NCI-H226 (cell line): Measurements from ENCODE around the gene CAMSAP1.

Source experiments
- DNase-seq: peaks from one replicate; pipeline ENCODE4 v3.0.0-alpha.2; 2015

The CAMSAP1 gene

DNA sequence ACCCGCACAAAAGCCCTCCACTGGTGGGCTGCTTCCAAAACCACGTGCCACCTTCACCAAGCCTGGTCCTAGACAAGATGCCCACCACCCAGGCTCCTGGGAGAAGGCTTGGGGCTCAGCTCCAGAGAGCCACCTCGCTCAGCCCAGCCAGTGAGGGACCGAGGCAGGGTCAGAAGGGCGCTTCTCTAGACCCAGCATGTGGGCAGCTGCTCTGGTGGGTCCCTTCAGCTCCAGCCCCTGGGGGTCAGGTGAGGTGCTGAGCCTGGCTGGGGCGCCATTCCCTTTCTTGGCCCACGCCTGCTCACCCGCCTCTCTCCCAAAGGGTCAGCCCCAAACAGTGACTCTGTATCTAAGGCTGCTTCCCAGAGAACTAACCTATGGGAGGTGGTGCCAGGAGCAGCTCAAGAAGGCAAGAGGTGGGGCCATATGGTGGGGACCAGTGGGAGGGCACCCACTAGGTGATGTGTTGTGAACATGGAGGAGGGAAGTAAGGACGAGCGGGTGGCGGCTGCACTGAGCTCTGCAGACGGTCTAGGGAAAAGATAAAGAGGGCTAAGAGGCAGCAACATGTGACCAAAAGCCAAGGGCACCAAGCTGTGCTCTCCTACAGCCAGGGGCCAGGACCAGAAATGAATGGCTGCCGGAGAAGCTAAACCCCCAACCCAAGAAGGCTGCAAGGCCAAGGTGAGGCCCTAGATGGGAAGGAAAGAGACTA lies 79.3 kb downstream of the CAMSAP1 start:
- no peak for DNase-seq

DNA sequence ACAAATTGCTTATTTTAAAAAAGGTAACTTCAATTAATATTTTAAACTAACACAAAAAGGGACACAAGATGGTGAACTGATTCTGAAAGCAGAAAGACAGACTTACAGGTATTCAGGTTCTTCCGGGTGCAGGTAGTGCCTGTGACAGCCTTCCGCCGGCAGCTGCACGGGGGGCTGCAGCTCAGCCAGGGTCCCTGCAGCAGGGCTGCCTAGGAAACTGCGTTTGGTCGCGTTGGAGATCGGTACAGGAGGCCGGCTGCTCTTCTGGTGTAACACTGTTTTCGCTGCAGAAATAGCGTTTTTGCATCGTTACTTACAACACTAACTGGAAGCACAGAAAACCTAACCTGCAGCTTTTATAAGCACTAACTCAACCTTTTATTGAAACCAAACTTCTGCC lies 80.0 kb downstream of the CAMSAP1 start:
- DNase-seq, result no peak

DNA sequence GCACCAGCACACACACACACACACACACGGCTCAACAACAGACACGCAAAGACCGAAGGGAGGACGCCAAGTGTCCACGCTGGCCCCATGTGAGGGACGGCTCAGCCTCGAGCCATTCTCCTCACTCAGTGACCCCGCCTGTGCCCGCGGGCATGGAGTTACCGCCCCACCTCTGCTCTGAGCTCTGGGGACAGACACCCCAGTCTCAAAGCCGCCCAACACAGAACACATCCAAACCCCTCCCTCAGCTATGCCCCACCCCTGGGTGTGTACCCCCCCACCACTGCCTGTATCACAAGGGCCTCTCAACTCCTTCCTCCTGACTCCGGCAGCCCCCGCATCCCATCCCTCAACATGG lies 81.2 kb downstream of the CAMSAP1 start:
- no peak for DNase-seq

DNA sequence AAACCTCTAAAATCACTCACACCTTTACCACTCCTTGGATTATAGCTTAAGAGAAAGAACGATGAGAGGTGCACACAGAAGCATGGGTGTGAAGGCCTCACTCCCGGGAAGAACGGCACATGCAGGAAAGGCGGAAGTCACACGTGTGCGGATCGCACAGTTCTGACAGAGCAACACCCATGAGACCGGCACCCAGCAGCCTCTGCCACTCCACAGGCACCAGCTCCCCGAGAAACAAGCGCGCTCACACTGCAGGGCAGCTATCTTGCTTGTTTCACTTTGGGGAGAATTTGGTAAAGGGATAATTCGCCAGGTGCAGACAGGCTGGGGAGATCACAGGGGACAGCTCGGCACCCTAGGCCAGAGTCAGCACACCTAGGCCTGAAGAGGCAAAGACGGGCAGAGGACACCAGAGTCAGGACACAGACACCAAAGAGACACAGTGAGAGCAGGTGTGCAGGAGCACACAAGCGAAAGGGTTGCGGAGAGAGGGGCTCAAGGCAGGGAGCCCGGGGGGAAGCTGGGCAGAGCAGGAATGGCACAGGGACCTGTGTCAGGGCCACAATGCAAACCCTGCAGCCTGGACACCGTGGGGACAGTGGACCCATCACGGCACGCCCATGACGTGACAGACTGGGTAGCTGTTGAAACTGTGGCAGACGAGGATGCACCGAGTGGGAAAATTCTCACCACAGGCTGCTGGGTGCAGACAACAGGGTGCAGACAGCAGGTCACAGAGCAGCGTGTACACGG lies 81.7 kb downstream of the CAMSAP1 start:
- DNase-seq, result no peak

DNA sequence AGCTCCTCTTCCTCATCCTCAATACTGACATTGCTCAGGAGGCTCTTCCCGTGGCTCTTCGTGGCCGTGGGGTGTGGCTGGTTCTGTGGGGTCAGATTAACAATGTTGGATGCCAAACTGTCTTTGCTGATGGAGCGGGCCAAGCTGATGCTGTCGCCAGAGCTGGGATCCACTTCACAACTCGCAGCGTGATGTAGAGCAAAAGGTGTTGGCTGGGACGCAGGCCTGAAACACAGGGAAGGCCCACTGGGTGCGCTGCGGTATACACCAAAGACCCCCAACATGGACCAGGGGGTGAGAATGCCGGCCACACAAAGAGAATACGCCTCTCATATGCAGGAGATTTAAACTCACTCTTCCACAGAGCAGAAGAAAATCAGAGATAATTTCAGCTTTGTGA lies 84.3 kb downstream of the CAMSAP1 start:
- no peak for DNase-seq

DNA sequence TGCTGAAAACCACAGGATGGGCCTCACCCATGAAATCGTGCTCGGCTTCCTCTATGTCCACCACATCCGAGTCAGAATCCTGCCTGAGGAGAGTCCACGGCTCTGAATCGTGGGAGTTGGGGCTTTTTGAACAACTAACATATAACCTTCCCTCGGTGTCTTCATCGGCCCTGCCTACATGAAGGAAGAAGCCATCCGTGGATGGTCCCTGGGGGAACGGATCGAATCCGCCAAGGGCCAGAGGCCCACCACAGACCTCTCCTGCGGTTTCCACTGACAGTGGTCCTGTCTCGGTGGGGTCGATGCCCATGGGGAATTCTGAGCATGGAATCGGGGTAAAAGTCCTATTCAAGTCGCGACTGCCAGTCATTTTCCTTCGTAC lies 85.0 kb downstream of the CAMSAP1 start:
- DNase-seq, result no peak

DNA sequence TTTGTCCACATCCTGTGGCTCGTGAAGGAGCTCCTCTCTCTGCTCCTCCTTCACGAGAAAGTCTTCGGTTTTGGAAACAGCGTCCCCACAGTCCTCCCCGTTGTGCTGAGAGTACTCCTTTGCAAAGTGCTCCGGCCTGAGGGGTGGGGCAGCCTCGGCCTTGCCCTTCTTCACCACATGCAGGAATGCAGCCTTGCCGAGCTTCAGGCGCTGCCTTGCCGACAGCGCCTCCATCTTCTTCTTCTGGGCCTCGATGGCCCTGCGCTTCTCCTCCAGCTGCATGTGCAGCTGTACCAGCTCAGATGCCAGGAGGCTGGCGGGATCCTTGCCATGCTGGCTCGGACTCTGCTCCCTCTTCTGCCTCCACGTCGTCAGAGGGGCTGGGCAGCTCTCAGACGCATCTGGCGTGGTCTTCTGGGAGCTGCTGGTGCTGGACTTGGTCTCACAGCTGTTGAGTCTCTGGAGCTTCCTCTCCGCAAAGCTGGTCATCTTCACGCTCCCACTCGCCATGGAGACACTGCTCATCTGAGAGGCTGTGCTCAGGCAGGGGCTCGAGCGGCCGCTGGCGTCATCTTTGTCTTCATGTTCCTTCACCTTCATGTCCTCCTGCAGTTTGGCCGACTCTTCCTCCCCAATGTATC lies 85.5 kb downstream of the CAMSAP1 start:
- DNase-seq, result no peak

DNA sequence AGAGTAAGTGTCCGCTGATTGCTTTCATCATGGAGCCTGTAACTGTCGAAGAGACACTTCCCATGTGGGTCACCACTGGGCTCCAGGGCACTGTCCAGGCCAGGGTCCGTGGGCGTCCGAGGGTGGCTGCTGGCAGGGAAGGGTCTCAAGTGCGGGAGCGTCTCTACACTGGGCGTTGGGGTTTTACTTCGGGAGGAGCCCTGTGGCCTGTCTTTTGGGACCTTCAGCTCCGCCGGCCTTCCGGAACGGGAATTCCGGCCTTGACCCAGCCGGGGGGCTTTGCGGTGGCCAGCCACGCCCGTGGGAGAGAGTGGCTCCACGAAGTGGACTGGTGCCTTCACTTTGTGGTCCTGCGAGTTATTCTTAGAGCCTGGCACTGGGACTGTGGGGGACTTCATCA lies 86.2 kb downstream of the CAMSAP1 start:
- no peak for DNase-seq

DNA sequence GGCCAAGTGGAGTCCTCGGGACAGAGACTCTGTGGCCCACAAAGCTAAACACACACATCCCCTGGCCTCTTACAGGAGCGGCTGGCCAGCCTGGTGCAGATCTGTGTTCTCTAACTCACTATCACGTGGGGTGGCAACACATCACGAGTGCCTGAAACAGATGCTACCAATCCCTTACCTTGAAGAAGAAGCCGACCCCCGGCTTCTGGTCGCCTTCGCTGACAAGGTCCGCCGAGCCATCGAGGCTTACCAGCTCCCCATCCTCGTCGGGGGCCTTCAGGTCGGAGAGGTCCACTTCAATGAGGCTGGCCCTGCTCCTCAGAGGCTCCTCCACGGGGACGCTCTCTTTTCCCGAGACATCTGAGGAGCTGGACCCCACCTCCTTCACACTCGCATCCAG lies 86.7 kb downstream of the CAMSAP1 start:
- no peak for DNase-seq

DNA sequence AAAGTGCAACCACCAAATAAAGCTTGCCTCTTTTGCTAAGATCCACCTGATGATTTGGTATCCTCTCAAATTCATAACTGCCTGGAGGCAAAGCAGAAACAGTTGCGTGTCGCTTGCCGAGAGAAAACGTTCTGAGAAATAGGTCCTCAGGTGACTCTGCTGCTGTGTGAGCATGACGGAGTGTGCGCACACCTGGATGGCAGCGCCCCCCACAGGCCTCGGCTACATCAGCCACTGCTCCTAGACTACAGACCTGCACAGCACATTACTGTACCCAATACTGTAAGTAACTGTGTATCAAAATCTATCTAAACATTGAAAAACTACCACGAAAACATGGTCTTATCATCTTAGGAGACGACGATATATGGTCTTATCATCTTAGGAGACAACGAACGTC lies 87.4 kb downstream of the CAMSAP1 start:
- DNase-seq, result no peak

DNA sequence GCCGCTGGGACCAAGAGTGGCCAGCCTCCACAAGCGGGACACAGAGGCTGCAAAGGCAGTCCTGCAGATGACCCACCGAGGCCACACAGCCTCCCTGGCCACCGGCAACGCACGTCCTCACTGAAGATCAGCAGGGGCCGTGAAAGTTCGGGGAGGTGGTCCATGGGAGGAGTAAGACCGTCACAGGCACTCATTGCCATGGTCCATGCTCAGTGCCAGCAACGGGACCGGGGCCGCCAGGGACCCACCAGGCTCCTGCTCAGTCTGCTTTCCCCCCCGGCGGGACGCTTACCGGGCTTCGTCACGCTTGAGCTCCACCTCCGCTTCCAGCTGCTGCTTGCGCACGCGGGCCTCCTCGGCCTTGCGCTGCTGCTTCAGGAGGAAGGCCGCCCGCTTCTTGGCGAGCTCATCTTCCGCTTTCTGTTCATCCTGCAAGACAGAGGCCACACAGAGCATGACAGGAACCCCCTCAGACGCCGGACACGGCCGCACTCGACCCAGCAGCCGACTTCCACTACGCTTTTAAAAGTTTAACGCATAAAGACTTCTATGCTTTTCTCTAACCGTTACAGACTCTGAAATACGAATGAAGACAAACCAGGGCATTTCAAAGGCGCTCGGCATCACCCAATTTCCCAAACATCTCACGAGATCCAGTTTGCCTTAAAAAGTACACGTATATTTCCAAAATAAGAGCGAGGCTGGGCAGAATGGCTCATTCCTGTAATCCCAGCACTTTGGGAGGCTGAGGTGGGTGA lies 88.4 kb downstream of the CAMSAP1 start:
- no peak for DNase-seq

DNA sequence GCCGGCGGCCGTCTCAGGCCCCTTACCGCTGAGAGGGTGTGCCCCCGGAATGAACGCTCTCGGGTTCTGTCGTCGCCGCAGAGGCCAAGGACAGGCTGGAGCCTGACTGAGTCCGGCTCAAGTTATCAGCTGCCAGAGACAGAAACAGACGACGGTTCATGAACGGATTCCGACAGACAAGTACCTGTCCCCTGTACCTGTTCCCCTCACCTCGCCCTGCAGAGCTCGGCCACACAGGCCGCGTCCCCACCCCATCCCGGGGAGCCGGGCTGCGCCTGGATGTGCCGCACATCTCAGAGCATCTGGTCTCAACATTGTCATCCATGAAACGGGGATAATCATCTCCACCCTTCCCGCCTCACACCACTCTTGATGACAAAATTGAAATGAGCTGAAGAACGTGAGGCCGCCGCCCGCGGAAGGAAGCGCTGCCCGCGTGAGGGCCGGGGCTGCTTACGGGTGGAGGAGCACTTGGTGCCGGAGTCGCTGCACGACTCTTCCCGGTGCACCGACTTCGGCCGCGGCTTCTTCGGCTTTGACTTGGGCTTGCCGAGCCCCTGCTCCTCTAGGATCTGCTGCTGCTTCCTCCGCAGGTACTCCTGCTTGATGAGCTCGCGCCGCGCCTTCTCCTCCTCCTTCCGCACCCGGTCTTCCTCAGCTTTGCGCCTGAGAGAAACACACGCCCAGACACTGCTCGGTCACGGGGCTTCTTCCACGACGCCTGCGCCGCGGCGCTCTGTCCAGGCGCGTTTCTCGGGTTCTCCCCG lies 89.2 kb downstream of the CAMSAP1 start:
- no peak for DNase-seq

DNA sequence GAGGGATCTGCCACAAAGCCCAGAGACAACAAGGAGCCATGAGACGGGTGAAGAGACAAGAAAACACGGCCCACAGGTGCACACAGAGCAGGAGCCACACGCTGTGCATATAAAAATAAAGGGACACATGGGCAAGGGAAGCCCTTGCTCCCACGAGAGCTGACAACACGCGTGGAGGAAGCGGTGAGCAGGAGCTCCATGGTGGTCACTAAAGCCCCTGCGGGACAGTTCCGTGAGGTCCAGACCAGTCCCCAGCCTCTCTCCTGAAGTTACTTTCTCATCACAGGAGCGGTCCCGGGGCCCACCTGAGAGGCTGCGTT lies 90.7 kb downstream of the CAMSAP1 start:
- no peak for DNase-seq

DNA sequence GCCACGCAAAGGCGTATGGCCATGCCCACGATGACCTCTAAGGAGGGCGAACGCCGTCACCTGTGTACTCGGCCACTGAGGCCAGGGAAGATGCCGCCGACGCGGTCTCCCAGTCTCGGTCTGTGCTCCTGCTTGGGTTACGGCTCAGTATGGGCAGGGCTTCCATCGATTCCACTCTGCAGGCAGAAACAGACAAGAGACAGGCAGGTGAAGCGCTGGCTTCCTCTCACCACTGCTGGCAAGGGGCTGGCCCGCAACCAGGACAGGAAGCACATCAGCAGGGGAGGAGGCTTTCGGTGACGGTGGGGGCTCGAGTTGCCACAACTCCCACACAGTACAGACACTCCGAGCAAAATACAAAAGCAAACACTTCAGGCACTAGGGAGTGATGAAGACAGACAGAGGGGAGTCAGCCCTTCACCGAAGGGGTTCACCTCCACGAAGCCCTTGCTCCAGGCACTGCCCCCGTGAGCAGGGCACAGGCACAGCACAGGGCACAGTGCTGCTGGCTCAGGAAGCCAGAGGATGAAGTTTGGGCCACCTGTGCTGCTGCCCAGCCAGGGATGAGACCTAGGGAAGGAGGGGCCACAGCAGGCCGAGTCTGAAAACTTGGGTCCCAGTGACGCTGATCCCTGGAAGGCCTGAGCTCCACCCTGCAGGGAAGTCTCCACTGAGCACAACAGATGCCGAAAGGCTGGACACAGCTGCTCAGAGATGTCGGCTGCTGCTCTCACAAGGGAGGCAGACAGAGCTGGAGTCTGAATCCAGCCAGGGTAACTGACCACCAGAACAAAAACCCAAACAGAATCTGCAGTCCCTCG lies 91.3 kb downstream of the CAMSAP1 start:
- DNase-seq, result no peak

DNA sequence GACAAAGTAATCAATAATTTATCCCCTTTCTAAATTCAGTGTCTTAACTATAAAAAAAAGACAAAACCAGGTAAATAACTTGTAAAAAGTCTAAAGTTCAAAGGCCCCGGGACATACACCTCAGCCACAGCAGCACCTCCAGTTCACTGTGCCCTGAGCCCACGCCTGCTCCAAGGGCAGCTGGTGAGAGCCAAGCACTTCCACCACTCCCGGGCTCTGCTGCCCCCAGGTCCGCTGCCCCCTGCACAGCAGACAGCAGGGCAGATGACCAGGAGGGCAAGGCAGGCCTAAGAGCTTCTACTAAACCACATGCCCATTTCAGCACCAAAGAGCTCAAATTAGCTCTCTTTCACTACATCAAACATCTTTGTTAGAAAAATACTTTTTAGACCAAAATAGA lies 91.9 kb downstream of the CAMSAP1 start:
- DNase-seq, result no peak

DNA sequence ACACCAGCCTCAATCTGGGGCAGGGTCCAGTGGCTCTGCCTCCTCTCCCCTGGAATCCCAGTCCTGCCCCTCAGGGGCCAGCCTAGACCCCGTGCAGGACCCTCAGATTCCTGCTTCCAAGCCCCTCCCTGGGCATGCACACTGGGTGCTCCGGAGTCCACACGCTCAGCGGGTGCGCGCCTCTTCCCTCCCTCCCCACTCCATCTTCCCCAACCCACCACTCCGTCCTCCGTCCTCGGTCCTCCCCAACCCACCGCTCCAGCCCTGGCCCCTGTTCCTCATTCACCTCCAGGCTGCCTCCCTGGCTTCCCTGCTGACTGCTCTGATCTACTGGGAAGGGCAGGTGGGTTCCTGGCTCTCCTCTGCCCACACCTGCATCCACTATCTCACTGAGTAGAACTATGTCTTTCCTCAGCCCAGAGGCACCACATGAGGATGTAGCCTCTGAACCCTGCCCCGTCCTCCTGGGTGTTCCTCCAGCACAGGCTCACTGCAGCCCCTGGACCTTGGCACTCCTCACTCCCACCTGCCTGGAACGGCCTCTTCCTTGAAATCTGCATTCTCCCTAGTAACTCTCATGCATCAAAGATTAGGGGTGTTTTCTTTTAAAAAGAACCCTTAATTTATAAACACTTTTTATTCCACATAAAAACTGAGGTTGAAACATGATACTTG lies 92.8 kb downstream of the CAMSAP1 start:
- DNase-seq, result no peak

DNA sequence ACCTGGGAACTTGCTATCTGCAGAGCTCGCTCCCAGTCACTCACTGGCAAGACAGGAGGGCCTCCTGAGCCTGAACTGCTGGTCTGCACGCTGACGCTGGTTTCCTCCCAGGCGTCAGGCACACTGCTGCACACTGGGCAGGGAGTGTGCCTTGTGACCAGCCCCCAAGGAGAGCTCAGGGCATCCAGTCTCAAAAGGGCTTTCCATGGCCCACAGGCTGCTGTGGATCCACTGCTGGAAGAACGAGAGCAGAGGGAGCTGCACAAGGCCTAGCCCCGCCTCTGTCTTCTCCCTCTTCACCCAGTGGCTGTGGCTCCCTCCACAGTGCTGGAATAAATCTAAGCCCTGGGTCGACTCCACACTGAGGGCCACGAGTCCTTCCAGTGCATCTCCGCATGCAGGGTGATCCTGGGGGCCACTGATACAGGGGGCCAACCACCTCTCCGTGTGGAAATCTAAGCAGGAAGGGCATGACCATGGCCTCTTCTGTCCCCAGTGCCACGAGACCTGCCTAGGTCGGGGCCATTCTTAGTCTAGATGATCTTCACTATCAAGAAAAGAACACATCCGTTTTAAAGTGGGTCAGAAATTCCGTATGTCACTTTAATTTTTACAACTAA lies 93.6 kb downstream of the CAMSAP1 start:
- DNase-seq, result no peak

DNA sequence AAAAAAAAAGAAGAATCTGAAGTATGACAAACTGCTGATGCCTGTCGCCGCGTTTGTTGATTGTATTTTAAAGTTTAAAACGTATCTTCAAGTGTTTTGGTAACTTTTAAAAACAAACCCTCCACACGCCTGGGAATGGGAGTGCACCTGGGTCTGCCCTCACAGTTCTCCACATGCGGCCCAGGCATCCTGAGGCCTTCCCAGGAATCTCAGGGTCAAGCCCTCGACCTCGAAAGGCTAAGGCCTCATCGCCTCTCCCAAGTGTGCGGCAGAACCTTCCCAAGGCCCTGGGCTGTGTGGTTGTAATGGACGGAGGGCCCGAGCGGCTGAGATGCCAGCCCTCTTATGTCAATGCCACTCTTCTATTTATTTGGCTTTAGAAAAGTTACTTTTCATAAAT lies 94.4 kb downstream of the CAMSAP1 start:
- no peak for DNase-seq

DNA sequence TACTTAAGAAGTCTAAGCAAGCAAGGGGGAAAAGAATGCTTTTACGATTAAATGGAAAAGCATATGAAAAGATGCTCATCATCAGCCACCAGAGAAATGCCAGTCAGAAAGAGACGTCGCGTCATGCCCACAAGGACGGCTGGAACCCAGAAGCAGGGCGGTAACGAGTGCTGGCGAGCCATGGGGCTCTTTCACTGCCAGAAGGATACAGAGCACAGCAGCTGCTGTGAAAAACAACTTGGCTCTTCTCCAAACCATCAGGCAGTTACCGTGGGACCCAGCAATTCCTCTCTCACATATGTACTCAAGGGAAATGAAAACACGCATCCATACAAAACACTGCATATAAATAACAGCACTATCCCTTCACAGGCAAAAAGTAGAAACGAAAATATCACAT lies 95.5 kb downstream of the CAMSAP1 start:
- DNase-seq, result no peak

DNA sequence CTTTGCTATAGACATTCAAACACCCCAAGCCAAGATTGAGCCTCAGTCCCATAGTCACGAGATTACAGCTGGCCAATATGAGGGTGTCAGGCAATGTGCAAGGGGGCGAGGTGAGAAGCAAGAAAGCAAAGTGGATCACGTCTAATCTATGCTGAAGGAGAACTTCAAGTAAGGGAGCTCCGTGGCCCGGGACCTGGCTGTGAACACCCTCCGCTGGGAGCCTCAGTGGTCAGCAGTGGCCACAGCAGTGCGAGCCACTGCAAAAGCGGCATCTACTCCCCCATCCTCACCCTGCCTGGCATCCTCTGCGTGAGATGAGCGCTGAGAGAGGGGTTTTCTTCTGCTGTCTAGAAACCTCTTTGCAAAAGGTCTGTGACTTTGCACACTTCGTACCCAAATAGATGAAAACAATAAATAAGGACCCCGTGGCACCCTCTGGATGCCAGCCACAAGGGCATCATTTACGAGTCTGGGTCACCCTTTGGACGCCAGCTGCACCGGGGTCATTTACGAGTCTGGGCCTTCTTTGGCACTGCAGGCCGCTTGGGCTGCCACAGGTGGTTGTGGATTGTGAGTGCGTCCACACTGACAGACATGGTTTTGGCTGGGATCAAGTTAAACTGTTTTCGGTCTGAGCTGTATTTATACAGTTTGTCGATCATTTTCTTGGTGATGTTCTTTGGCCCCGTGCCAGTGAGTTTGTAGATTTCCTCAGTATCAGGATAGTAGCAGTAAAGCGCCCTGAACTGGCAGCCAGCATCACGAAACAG lies 96.4 kb downstream of the CAMSAP1 start:
- DNase-seq, result no peak
